Activated T-helper 1 cell treated with anti-CD3 and anti-CD28 coated beads, Interleukin-12 subunit alpha, Interleukin-12 subunit beta, Interleukin-2, Interleukin-4 antibody, amounts not matched to agents 30 ng/mL and 10 ng/mL and 1 ng/mL, durations not matched to agents 14 hours and 24 hours and 36 hours (primary cell): ENCODE measurements around the gene P2RY2. TPM values are rescaled to one million over a fixed set of nuclear protein-coding genes. Genes with fewer than 3 reads are reported as not detected.

Experiments
- DNase-seq: peaks from one replicate; pipeline ENCODE4 v3.0.0; 2021; ENCODE audit warnings: low spot score
- H3K27ac Mint-ChIP-seq: one replicate; pipeline ENCODE4 v1.8.0; 2021; ENCODE audit warnings: mild to moderate bottlenecking, mixed read lengths
- H3K27me3 Mint-ChIP-seq: one replicate; pipeline ENCODE4 v1.8.0; 2022; ENCODE audit warnings: mild to moderate bottlenecking, moderate library complexity, mixed read lengths; ENCODE audit not compliant: insufficient read depth
- H3K36me3 Mint-ChIP-seq: one replicate; pipeline ENCODE4 v1.8.0; 2021; ENCODE audit warnings: low read depth, mixed read lengths
- H3K4me1 Mint-ChIP-seq: one replicate; pipeline ENCODE4 v1.8.0; 2021; ENCODE audit warnings: low read depth, mixed read lengths
- H3K4me3 Mint-ChIP-seq: one replicate; pipeline ENCODE4 v1.8.0; 2021; ENCODE audit warnings: mild to moderate bottlenecking, moderate library complexity, mixed read lengths
- H3K9me3 Mint-ChIP-seq: one replicate; pipeline ENCODE4 v1.8.0; 2021; ENCODE audit warnings: mixed read lengths
- intact Hi-C: fragments of 100-400 bp; cut with micrococcal nuclease; formaldehyde crosslinking; loops from one replicate; pipeline ENCODE4 v1.15.1; 2024
- total RNA-seq: library from RNA; stranded (reverse); gene quantifications from 2 replicates; pipeline ENCODE4 v1.2.3, GENCODE V29; 2022

The P2RY2 gene
- total RNA-seq, 1 donor from 2014 or later: not detected

DNA sequence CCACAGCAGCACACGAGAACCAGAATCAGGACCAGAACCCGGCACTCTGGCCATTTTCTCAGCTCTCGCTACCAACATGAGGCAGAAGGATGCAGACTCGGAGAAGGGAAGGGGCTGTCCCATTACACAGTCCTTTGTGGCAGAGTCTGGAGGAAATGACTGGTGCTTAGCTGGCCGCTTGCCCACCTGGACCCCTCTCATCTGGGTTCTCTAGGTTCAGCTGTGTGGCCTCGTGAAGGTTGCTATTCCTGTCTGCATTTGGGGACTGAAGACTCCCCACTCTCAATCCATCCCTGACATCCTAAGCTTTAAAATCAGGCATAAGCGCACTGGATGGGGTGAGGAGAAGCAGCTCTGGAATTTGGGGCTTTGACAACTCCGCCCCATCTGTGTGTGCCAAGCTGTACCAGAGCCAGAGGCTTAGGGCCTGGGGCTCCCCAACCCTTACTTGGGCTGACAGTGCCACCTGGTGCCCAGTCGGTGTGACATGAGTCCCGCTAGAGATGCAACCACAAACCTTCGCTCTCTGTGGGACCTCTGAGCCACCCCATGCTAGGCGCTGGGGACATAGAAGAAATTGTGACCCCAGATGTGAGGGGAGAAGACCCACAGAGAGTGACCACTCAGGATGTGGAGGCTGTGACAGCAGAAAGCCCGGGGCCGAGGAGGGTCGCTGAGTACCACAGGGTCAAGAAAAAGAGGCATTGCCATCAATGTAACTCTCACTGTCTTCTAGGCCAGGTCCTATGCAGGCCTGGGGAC lies 40.1 kb upstream of the P2RY2 start:
- Mint-ChIP-seq H3K4me3 (no peak overlapping the region), H3K4me1 (peaks cover 30% of the 10 kb centered on the region), H3K36me3 (no peaks in the 10 kb centered on the region), H3K27ac (no peak overlapping the region), H3K27me3 (peaks cover 20% of the 10 kb centered on the region), H3K9me3 (no peaks in the 10 kb centered on the region)
- intact Hi-C loops: loop anchor here (1.0 to 5.0 kb wide), 6 partner anchors 36 to 591 kb away; partner anchors contain the start of gene FCHSD2
- peak; percentile 68 for DNase-seq

DNA sequence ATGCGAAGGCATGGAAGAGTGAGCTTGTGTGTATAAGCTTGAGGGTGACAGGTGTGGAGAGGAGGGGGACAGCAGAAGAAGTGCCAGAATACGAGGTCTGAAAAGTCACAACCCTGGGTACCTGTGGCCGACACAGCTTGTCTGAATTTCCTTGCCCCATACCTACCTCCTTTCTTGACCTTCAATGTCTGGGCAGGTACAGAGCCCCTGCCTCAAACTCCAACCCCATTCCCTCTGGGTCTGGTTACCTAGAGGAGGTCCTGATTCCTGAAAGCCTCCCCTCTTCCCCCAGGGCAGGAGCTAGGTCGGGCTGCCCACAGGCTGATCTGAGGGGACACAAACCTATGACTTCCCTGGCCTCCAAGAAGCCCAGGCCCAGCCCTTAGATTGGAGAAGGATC lies 39.4 kb upstream of the P2RY2 start:
- intact Hi-C loops: loop anchor here (1.0 to 5.0 kb wide), 6 partner anchors 36 to 591 kb away; partner anchors contain the start of gene FCHSD2
- Mint-ChIP-seq H3K4me3 (no peak overlapping the region), H3K9me3 (no peaks in the 10 kb centered on the region), H3K36me3 (no peaks in the 10 kb centered on the region), H3K4me1 (peaks cover 30% of the 10 kb centered on the region), H3K27me3 (peaks cover 22% of the 10 kb centered on the region), H3K27ac (no peak overlapping the region)
- no peak for DNase-seq

GRCh38 chr11:73182824-73183321 lies 35.2 kb upstream of the P2RY2 start:
- Mint-ChIP-seq H3K4me1 (peaks cover 18% of the 10 kb centered on the region), H3K27me3 (peaks cover 29% of the 10 kb centered on the region), H3K27ac (no peak overlapping the region), H3K36me3 (no peaks in the 10 kb centered on the region), H3K4me3 (no peak overlapping the region), H3K9me3 (no peaks in the 10 kb centered on the region)
- intact Hi-C loops: no loop called here
- DNase-seq: no peak

- no peak overlapping the region for H3K27ac Mint-ChIP-seq
- peaks cover 21% of the 10 kb centered on the region for H3K27me3 Mint-ChIP-seq
- no peaks in the 10 kb centered on the region for H3K9me3 Mint-ChIP-seq
- intact Hi-C loops: loop anchor here (1.0 to 2.0 kb wide), 4 partner anchors 57 to 462 kb away; no protein-coding TSS in a partner anchor
- no peak overlapping the region for H3K4me3 Mint-ChIP-seq
- H3K4me1 Mint-ChIP-seq: peaks cover 13% of the 10 kb centered on the region
- H3K36me3 Mint-ChIP-seq: no peaks in the 10 kb centered on the region
- DNase-seq: peak; percentile 40
Measured at GRCh38 chr11:73184953-73185671, 33.0 kb upstream of the P2RY2 start.

DNA sequence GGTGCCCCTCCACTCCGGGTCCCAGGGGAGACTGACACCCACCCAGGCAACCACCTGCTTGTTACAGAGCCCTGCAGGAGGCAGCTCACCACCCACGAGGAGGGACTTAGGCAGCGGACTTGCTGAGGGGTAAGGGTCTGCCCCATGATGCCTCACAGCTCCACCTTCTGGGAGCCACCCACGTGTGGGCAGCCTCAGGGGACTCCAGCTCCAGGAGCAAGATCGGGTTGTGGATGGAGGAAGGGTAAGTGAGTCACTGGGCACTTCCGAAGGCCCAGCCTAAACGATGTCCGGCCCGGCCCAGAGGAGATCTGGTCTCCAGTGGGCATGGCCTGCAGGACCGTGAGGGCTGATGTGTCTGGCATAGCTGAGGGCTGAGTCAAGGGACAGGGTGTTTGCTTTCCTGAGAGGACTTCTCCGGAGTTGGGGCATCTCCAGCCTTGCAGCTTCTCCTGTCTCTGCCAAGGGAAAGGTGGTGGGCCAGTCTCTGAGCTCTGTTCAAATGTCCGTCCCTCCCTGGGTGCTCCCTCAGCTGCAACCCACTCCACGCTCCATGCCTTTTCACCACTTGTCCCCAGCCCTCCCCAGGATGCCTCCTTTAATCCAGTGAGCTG lies 32.3 kb upstream of the P2RY2 start:
- H3K4me1 Mint-ChIP-seq: peaks cover 13% of the 10 kb centered on the region
- intact Hi-C loops: loop anchor here (1.0 to 2.0 kb wide), 4 partner anchors 57 to 463 kb away; no protein-coding TSS in a partner anchor
- H3K27me3 Mint-ChIP-seq: peaks cover 21% of the 10 kb centered on the region
- H3K27ac Mint-ChIP-seq: no peak overlapping the region
- no peak overlapping the region for H3K4me3 Mint-ChIP-seq
- H3K9me3 Mint-ChIP-seq: no peaks in the 10 kb centered on the region
- H3K36me3 Mint-ChIP-seq: no peaks in the 10 kb centered on the region
- no peak for DNase-seq

- peaks cover 18% of the 10 kb centered on the region for H3K27me3 Mint-ChIP-seq
- H3K4me3 Mint-ChIP-seq: no peak overlapping the region
- no peak overlapping the region for H3K27ac Mint-ChIP-seq
- intact Hi-C loops: no loop called here
- H3K9me3 Mint-ChIP-seq: no peaks in the 10 kb centered on the region
- H3K4me1 Mint-ChIP-seq: peaks cover 13% of the 10 kb centered on the region
- no peaks in the 10 kb centered on the region for H3K36me3 Mint-ChIP-seq
- DNase-seq: no peak
Measured at GRCh38 chr11:73186294-73186850, 31.7 kb upstream of the P2RY2 start.

GRCh38 chr11:73186886-73187285 lies 31.2 kb upstream of the P2RY2 start:
- Mint-ChIP-seq H3K27ac (no peak overlapping the region), H3K4me3 (no peak overlapping the region), H3K36me3 (no peaks in the 10 kb centered on the region), H3K4me1 (peaks cover 13% of the 10 kb centered on the region), H3K9me3 (no peaks in the 10 kb centered on the region), H3K27me3 (peaks cover 13% of the 10 kb centered on the region)
- intact Hi-C loops: no loop called here
- no peak for DNase-seq

GRCh38 chr11:73187854-73188253 lies 30.2 kb upstream of the P2RY2 start:
- Mint-ChIP-seq H3K4me3 (no peak overlapping the region), H3K36me3 (no peaks in the 10 kb centered on the region), H3K27ac (no peak overlapping the region), H3K4me1 (peaks cover 13% of the 10 kb centered on the region), H3K27me3 (peaks cover 9% of the 10 kb centered on the region), H3K9me3 (no peaks in the 10 kb centered on the region)
- intact Hi-C loops: no loop called here
- DNase-seq: no peak

- intact Hi-C loops: no loop called here
- DNase-seq: no peak
- Mint-ChIP-seq H3K27ac (no peak overlapping the region), H3K4me1 (peaks cover 13% of the 10 kb centered on the region), H3K4me3 (no peak overlapping the region), H3K36me3 (no peaks in the 10 kb centered on the region), H3K27me3 (peaks cover 9% of the 10 kb centered on the region), H3K9me3 (no peaks in the 10 kb centered on the region)
Measured at GRCh38 chr11:73188301-73188700, 29.8 kb upstream of the P2RY2 start.

- Mint-ChIP-seq H3K9me3 (no peaks in the 10 kb centered on the region), H3K27ac (no peak overlapping the region), H3K27me3 (peaks cover 7% of the 10 kb centered on the region), H3K36me3 (no peaks in the 10 kb centered on the region), H3K4me1 (peaks cover 10% of the 10 kb centered on the region), H3K4me3 (no peak overlapping the region)
- intact Hi-C loops: no loop called here
- no peak for DNase-seq
Measured at GRCh38 chr11:73189315-73189714, 28.8 kb upstream of the P2RY2 start.

DNA sequence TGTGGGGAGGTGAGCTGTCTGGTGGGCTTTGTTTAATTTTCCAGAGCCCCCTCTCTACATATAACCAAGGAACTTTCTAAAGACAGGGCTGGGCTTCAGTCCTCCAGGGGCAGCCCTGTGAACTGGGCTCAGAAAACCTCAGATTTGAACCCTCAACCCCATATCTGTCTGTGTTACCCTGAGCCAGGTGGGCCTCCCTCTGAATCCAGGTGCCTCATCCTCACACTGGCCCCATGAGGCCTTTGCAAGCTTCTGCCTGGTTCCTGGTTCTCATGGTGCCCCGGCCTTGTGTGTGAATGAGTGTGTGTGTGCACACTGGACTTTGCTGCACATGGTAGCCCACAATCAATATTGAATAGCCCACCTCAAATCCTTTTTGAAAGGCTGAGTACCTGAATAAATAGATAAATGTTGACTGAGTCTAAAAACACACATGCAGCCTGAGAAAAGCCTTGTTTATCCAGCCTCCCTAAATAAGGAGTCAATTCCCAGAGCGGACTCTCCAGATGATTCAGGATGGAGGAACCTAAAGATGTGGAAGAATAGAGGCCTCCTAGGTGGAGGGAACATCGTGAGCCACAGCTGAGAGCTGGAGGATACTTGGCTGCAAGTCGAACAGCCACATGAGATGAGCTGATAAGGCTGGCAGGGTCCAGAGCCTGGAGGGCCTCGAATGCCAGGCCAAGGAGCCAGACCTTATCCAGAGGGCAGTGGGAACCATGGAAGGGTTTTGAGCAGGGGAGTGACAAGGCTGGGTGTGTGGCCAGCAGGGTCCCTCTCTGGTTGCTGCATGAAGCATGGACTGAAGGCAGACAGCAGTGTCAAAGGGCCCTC lies 28.1 kb upstream of the P2RY2 start:
- peaks cover 4% of the 10 kb centered on the region for H3K4me1 Mint-ChIP-seq
- no peaks in the 10 kb centered on the region for H3K9me3 Mint-ChIP-seq
- H3K27me3 Mint-ChIP-seq: peaks cover 5% of the 10 kb centered on the region
- no peak for DNase-seq
- no peak overlapping the region for H3K27ac Mint-ChIP-seq
- intact Hi-C loops: no loop called here
- no peaks in the 10 kb centered on the region for H3K36me3 Mint-ChIP-seq
- H3K4me3 Mint-ChIP-seq: no peak overlapping the region

- no peak for DNase-seq
- Mint-ChIP-seq H3K27me3 (peaks cover 7% of the 10 kb centered on the region), H3K4me1 (no peaks in the 10 kb centered on the region), H3K27ac (no peak overlapping the region), H3K36me3 (no peaks in the 10 kb centered on the region), H3K9me3 (no peaks in the 10 kb centered on the region), H3K4me3 (no peak overlapping the region)
- intact Hi-C loops: no loop called here
Measured at GRCh38 chr11:73190557-73190885, 27.6 kb upstream of the P2RY2 start.
